Stimulated activated CD4-positive, alpha-beta T cell treated with anti-CD3 and anti-CD28 coated beads, Interleukin-1b, Interleukin-23, amount 100 ng/mL, for 4 hours (primary cell): ENCODE results near the gene CAPZB.

Experiments used
- DNase-seq, 2 donors: peaks; one replicate each; pipeline ENCODE4 v3.0.0-alpha.2; 2020; ENCODE audit warnings: low read depth in 2 of 2

CAPZB gene

GRCh38 chr1:19328486-19328885 lies 156.9 kb downstream of the CAPZB start:
- no peak for DNase-seq

DNA sequence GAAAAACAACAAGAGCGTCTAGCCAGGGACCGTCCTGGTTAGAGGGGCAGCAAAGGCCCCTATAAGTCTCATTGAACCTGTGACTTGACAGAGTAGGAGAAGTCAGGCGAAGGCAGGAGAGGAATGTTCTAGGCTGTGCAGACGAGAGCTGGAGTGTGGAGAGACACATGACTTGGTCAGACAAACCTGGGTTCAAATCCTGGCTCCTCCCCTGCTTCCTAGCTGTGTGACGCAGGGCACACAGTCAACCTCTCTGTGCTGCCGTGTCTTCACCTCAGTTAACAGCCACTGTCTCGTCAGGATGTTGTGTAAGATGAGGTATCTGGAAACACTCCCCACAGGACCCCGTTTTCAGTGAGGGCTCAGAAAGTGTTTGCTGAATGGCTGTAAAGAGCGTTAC lies 157.6 kb downstream of the CAPZB start:
- no peak for DNase-seq

- DNase-seq = no peak
Measured at GRCh38 chr1:19327301-19327700, 158.0 kb downstream of the CAPZB start.

DNA sequence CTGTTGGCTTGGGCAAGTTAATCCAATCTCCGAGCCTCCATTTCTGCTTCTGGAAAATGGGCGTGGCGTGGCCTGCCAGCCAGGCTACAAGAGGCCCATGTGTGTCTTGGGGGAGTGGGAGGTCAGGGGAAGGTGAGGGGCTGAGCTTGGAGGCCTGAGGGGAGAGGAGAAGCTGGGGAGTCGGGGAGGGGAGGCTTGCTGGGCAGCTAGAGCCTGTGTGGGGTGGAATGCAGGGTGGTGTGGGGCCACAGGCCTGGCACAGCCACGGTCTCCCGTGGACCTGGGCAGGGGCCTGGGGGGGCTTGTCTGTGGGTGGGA lies 158.6 kb downstream of the CAPZB start:
- DNase-seq = no peak

DNA sequence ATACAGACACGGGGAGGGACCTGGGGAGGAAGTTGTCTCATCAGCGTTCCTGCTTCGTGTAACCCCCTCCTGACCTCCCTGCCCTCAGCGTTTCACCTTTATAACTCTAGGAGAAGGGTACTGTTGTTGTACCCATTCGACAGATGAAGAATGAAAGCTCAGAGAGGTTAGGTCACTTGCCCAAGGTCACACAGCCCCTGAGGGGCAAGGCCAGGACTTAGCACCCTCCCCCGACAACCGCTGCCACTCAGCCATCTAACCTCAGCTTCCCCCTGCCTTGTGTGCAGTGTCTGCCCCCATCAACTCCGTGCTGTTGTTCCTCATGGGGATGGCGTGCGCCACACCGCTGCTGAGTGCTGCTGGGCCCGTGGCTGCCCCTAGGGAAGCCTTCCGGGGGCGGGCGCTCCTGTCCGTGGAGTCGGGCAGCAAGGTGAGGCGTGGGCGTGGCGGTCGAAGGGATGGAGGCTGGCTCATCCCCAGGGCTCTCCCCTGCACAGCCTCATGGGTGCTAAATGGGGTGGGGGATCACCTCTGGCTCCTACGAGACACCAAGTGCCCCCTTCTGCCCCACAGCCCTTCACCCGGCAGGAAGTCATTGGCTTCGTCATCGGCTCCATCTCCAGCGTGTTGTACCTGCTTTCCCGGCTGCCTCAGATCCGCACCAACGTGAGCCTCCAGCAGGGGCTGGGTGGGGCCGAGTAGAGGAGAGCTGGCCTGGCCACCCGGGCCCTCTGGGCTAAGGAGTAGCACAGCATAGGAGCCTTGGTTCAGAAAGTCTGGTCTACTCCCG lies 159.2 kb downstream of the CAPZB start:
- DNase-seq = no peak

DNA sequence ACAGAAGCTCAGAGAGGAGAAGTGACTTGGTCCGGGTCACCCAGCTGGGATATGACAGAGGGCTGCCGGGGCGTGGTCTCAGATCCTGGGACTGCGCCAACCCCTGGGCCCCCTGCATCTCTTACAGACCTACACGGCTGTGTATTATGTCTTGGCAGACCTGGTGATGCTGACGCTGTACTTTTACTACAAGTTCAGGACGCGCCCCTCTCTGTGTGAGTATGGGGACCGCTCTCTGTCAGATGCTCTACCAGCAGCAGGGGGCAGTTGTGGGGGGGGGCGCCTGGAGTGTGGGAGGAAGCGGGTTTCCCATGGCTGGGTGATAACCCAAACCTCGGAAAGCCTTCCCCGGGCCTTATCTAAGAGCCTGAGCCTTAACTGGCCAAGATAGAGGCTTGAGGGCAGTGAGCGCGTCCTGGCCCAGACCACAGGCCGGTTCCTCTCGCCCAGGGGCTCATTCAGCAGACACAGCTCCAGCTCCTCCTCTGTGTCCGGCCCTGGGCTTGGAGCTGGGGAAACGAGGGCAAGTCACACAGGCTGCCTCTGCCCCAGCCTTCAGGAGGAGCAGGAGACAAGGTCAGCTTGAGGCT lies 159.9 kb downstream of the CAPZB start:
- no peak for DNase-seq

GRCh38 chr1:19324665-19324990 lies 160.7 kb downstream of the CAPZB start:
- no peak for DNase-seq

- DNase-seq = no peak
Measured at GRCh38 chr1:19323987-19324664, 161.2 kb downstream of the CAPZB start.

- DNase-seq = no peak
Measured at GRCh38 chr1:19322481-19322880, 162.9 kb downstream of the CAPZB start.

GRCh38 chr1:19321071-19321470 lies 164.3 kb downstream of the CAPZB start:
- DNase-seq = no peak

GRCh38 chr1:19319196-19319595 lies 166.1 kb downstream of the CAPZB start:
- no peak for DNase-seq

DNA sequence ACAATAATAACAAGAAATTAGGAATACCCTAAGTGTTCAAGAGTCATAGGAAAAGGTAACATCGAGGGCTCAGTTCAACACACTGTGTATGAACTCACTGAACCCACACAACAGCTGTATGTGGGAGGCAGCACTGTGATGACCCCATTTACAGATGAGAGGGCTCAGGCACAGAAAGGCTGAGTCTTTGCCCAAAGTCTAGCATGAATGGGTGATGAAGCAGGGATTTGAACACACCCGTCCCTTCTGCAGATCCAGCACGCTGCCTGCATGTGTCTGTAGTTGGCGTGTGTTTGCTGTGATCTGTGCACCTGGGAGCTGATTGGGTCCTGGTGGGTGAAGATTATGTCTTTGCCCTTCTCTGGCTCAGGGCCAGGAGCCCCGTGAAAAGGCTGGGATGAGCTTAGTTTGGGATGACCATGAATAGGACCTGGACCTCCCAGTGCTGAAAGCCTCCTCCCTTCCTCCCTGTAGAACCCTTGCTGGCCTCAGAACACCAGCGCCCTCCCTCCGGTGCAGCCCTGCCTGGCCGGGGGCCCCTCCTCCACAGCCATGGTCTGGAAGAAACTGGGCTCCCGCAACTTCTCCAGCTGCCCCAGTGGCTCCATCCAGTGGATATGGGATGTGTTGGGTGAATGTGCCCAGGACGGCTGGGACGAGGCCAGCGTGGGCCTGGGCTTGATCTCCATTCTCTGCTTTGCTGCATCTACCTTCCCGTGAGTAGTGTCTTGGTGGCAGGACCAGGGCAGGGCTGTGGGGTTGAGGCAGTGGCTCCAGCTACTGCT lies 168.0 kb downstream of the CAPZB start:
- DNase-seq = no peak

- DNase-seq = no peak
Measured at GRCh38 chr1:19315378-19316198, 169.8 kb downstream of the CAPZB start.

- no peak for DNase-seq
Measured at GRCh38 chr1:19313961-19314882, 171.1 kb downstream of the CAPZB start.

DNA sequence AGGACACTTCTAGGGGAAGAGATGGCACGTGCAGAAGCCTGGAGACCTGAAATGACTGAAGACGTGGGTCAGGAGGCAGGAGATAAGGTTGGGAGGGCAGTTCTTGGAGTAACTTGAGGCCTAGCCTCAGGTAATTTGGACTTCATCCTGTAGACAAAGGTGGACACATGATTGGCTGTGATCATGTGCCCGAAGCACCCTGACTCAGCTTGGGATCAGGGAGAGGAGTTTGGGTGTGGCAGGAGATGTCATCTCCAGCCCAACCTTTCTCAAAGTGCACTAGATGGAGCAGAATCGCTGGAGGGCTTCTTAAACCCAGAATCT lies 171.7 kb downstream of the CAPZB start:
- no peak for DNase-seq

DNA sequence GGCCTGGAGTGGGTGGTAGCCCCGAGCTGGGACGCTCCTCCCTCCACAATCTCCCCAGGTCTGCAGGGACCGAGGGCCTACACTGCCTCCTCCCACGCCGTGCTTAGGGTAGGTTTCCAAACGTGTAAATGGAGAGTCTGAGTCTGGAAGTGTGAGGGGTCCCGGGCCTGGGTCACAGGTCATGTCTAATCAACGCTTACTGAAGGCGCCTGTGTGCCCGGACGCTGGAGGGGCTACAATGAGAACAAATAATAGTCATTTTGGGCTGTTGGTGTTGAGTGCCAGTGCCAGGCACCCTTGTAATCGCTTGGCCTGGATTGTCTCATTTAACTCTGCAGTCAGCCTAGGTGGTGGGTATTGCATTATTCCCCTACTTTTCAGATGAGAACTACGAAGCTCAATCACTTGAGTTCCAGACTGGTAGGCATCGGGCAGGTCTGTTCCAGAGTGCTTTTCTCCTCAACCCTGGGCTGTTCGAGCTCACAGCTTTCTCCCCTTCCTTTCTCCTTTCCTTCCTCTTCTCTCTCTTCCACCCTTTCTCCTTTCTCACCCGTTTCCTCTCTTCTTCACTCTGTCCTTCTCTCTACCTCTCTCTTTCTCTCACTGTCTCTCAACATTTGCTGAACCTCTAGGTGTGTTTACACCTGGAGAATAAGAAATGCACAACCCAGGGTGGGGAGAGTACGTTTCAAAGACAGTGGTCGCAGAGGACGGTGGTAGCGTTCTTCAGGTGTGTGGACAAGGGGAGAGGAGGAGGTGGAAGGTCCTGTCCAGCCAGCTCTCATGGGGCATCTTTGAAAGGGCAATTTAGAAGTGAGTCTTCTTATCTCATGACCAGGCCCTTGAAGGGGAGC lies 172.3 kb downstream of the CAPZB start:
- DNase-seq = no peak

GRCh38 chr1:19311931-19312781 lies 173.2 kb downstream of the CAPZB start, which contains the start of the genes AKR7A2 and SLC66A1:
Gene AKR7A2, minus strand, starts transcription at chr1:19312144. Its CDS starts 20 bp downstream, at chr1:19312124.
Gene SLC66A1, plus strand, starts transcription at chr1:19312326. Its CDS starts 5,352 bp downstream, at chr1:19317678.
- DNase-seq = peak; percentile 85 to 89

DNA sequence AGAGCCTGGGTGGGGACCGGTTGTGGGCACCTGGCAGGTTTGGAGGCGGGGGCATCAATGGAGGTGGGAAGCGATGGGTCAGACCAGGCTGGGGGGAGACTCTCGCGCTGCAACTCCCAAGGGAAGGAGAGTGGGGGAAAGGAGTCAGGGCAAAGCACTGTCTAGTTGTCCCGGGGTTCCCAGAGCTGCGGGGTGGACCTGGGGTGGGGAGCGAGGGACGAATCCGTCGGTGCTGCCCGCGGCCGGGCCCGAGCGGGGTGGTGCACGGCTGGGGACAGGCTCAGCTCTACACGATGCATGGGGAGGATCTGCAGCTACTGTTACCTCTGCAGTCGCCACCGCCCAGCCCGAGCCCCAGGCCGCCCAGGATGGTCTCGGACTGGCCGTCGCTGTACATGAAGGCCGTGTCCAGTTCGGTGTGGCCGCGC lies 173.8 kb downstream of the CAPZB start:
- DNase-seq = no peak
